Regular cardiac myocyte (primary cell): Measurements from ENCODE around the gene MDK. TPM values are rescaled to one million over a fixed set of nuclear protein-coding genes. Genes with fewer than 3 reads are reported as not detected.

Experiments
- total RNA-seq: library from RNA; depleted of rRNA; stranded (reverse); fragments of >200 nt; gene quantifications from 2 replicates; pipeline ENCODE4 v1.2.3, GENCODE V29; 2014

The MDK gene
- 9.0 and 18.3 TPM in 2 replicates for total RNA-seq

GRCh38 chr11:46381048-46381818, at the start of gene MDK:
MDK (plus strand) TSS chr11:46381669; CDS start chr11:46382058, 389 bp downstream.

GRCh38 chr11:46346886-46347636, 34.4 kb upstream of the MDK start, which contains the start of gene DGKZ:
DGKZ (plus strand) TSS chr11:46347463; CDS start chr11:46347660, 197 bp downstream.

GRCh38 chr11:46391578-46392420, 10.3 kb downstream of the MDK start, which contains the start of gene CHRM4:
CHRM4 (minus strand) TSS chr11:46391776; CDS start chr11:46386557, 5,219 bp downstream.

Other genes with a start within 250 kb of the MDK start
- gene CREB3L1, start 104.0 kb upstream of the MDK start, total RNA-seq = 10.5 and 11.0 TPM in 2 replicates
- 26.8 and 51.4 TPM in 2 replicates for gene DGKZ, start 34.2 kb upstream of the MDK start, total RNA-seq
- under 0.01 TPM in 2 replicates for gene CHRM4, start 10.1 kb downstream of the MDK start, total RNA-seq
- 17.3 and 18.9 TPM in 2 replicates for gene AMBRA1, start 212.4 kb downstream of the MDK start, total RNA-seq
- 5.1 and 6.3 TPM in 2 replicates for gene HARBI1, start 235.6 kb downstream of the MDK start, total RNA-seq
- 43.5 and 49.3 TPM in 2 replicates for gene ATG13, start 235.9 kb downstream of the MDK start, total RNA-seq